ENCODE data around the gene KIAA1549.
"Not testable (repeated sequence)": the region's sequence is repeated elsewhere in the genome, so short reads cannot be mapped to it uniquely, and the experiment has no call there.

The KIAA1549 gene

DNA sequence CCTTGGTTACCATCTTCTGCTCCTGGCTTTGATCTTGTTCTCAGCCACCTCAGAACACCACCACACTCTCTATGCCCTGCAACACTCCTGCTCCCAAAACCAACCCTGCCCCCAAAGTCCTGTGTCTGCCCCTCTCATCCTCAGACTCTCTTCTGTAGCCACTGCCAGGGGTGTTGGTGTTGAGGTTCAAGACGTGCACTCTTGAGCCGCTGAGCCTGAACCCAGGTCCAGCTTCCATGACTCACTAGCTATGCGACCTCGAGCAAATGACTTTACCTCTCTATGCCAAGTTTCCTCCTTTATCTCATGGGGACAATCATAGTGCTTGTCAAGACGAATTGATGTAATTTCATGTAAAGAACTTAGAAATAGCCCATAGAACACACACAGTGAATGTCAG lies 182.4 kb downstream of the KIAA1549 start:
- no peak for DNase-seq

- no peak for DNase-seq
Observed at GRCh38 chr7:138797715-138798320, 183.4 kb downstream of the KIAA1549 start, which contains the start of the genes ATP6V0A4 and TMEM213. ATP6V0A4 (minus strand) TSS chr7:138798196; CDS start chr7:138771247, 26,949 bp downstream. TMEM213 (plus strand) TSS chr7:138797994; CDS start chr7:138798105, 111 bp downstream.

- not testable (repeated sequence) for DNase-seq
Observed at GRCh38 chr7:138797046-138797445, 184.1 kb downstream of the KIAA1549 start.

- no peak for DNase-seq
Observed at GRCh38 chr7:138796038-138796615, 185.1 kb downstream of the KIAA1549 start.

DNA sequence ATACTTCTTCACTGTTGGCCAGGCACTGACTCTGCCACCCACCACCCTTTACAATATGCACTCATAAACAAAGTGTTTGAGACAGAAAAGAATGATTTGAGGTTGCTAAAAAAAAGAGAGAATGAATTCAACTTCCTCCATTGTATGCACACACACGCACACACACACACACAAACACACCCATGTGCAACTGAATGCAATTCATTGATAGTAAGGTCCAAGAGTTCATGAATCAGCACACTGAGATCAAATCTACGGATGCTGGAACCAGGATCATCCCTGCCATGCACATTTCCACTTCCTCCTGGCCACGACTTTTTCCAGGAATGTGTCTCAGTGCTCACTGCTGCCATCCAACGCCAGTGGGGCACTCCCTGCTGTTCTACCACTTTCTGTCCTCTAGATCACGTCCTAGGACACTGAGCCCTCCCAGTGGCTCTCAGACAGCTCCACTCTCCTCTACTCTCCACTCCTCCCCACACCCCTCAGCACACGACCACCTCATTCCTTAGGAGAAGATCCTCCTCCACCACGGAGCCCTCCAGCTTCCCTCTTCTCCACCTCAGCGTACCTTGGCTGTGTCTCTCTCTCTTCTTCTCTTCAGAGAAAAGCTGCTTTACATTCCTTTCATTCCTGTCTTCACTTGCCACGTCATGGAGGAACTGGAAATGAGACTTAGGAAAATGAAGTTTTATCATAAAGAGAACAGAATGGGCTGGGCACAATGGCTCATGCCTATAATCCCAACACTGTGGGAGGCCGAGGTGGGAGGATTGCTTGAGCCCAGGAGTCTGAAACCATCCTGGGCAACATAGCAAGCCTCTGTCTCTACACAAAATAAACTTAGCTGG lies 195.4 kb downstream of the KIAA1549 start:
- DNase-seq, result no peak

- peak; percentile 29 for DNase-seq
Observed at GRCh38 chr7:138784692-138785091, 196.5 kb downstream of the KIAA1549 start.
